H1 (cell line): Measurements from ENCODE around the gene UMPS. TPM values are rescaled to one million over a fixed set of nuclear protein-coding genes. Genes with fewer than 3 reads are reported as not detected.

Experiments
- CTCF ChIA-PET: fragments of 300-600 bp; sonication (Branson Sonifier 250); formaldehyde crosslinking; loops from one replicate; lab custom pipeline; 2021; ENCODE audit not compliant: partially characterized antibody; lab: Charles Lee
- POLR2A ChIA-PET: fragments of 300-600 bp; sonication (Branson Sonifier 250); formaldehyde crosslinking; loops from one replicate; lab custom pipeline; 2021; ENCODE audit warnings: inconsistent platforms; ENCODE audit not compliant: partially characterized antibody; lab: Charles Lee
- DNase-seq, 2 experiments: peaks; one replicate each; pipeline versions ENCODE4 v3.0.0 to v3.0.0-alpha.2; 2010 to 2022; ENCODE audit warnings: low spot score in 2 of 2, low read depth in 1 of 2, mixed read lengths in 1 of 2
- FAIRE-seq: peaks from 2 replicates; lab custom pipeline; 2011; peaks lifted over from hg19 to GRCh38; lab: Jason Lieb, UNC
- H2AFZ ChIP-seq: 2 replicates; pipeline ENCODE4 v1.8.1; 2012; ENCODE audit warnings: low read length, inconsistent platforms
- H2AK5ac ChIP-seq: 2 replicates; pipeline ENCODE4 v1.6.1; 2013; ENCODE audit warnings: low read depth, low read length
- H2BK120ac ChIP-seq: replicated peaks from 2 replicates; pipeline ENCODE3; 2013; ENCODE audit warnings: low read depth, low read length, inconsistent platforms
- H2BK12ac ChIP-seq: 2 replicates; pipeline ENCODE4 v1.6.1; 2013; ENCODE audit warnings: low read depth, low read length
- H2BK15ac ChIP-seq: 2 replicates; pipeline ENCODE4 v1.6.1; 2013; ENCODE audit warnings: low read length
- H2BK20ac ChIP-seq: 2 replicates; pipeline ENCODE4 v1.6.1; 2013; ENCODE audit warnings: low read length
- H2BK5ac ChIP-seq: 2 replicates; pipeline ENCODE4 v1.6.1; 2013; ENCODE audit warnings: low read depth, low read length
- H3K14ac ChIP-seq: 2 replicates; pipeline ENCODE4 v1.6.1; 2013; ENCODE audit warnings: inconsistent platforms; ENCODE audit not compliant: insufficient read length
- H3K18ac ChIP-seq: 2 replicates; pipeline ENCODE4 v1.6.1; 2013; ENCODE audit warnings: low read length; ENCODE audit errors: extremely low read depth
- H3K23ac ChIP-seq: 2 replicates; pipeline ENCODE4 v1.6.1; 2013; ENCODE audit warnings: inconsistent platforms; ENCODE audit not compliant: insufficient read length
- H3K23me2 ChIP-seq: 2 replicates; pipeline ENCODE4 v1.6.1; 2013; ENCODE audit warnings: low read depth, low read length
- H3K27ac ChIP-seq: 2 replicates; pipeline ENCODE4 v1.6.1; 2011; ENCODE audit warnings: low read depth, low read length, inconsistent platforms
- H3K27me3 ChIP-seq, 4 experiments: replicated peaks in 1 of 4; 1 replicate in 1 of 4; 2 replicates in 3 of 4; pipeline versions ENCODE4 v1.6.1 to v1.8.1; 2011 to 2013; ENCODE audit warnings: low read length in 3 of 4, mild to moderate bottlenecking in 3 of 4, inconsistent platforms in 2 of 4, mixed read lengths in 2 of 4, moderate library complexity in 1 of 4; ENCODE audit not compliant: control insufficient read depth in 3 of 4, insufficient read depth in 3 of 4; ENCODE audit errors: extremely low read depth in 1 of 4
- H3K36me3 ChIP-seq, 4 experiments: 2 replicates each; pipeline versions ENCODE4 v1.6.1 to v1.8.1; 2011 to 2013; ENCODE audit warnings: mild to moderate bottlenecking in 4 of 4, low read length in 3 of 4, moderate library complexity in 2 of 4, control low read depth in 1 of 4, inconsistent platforms in 1 of 4; ENCODE audit not compliant: insufficient read depth in 4 of 4, control insufficient read depth in 2 of 4
- H3K4ac ChIP-seq: replicated peaks from 2 replicates; pipeline ENCODE3; 2013; ENCODE audit warnings: low read length, low read depth, mixed read lengths, inconsistent platforms; ENCODE audit not compliant: insufficient read length
- H3K4me1 ChIP-seq, 4 experiments: replicated peaks in 1 of 4; 1 replicate in 1 of 4; 2 replicates in 3 of 4; pipeline versions ENCODE4 v1.6.1 to v1.8.1; 2011 to 2013; ENCODE audit warnings: low read length in 3 of 4, inconsistent platforms in 2 of 4, mixed read lengths in 1 of 4; ENCODE audit not compliant: insufficient read depth in 4 of 4, control insufficient read depth in 3 of 4
- H3K4me2 ChIP-seq, 2 experiments: 2 replicates each; pipeline versions ENCODE4 v1.6.1 to v1.8.1; 2011 to 2013; ENCODE audit warnings: low read depth in 2 of 2, low read length in 2 of 2, control low read depth in 1 of 2, inconsistent platforms in 1 of 2, mild to moderate bottlenecking in 1 of 2; ENCODE audit not compliant: insufficient read depth in 1 of 2
- H3K4me3 ChIP-seq, 4 experiments: fragments of 200-600, 300-600 bp in 1 of 4; sonication (generic), shearing (Covaris generic), sonication (Bioruptor Twin) in 1 of 4; 2 replicates each; pipeline versions ENCODE4 v1.5.1 to v1.8.1; 2011 to 2016; ENCODE audit warnings: low read length in 4 of 4, low read depth in 3 of 4, control low read depth in 2 of 4, inconsistent platforms in 2 of 4, mild to moderate bottlenecking in 2 of 4, mixed read lengths in 1 of 4, moderate library complexity in 1 of 4; ENCODE audit not compliant: insufficient read depth in 2 of 4; ENCODE audit errors: extremely low read depth in 1 of 4
- H3K56ac ChIP-seq: replicated peaks from 2 replicates; pipeline ENCODE3; 2013; ENCODE audit warnings: low read depth, mild to moderate bottlenecking, mixed read lengths, low read length, inconsistent platforms; ENCODE audit not compliant: insufficient read length
- H3K79me1 ChIP-seq: 2 replicates; pipeline ENCODE4 v1.6.1; 2013; ENCODE audit warnings: low read depth, low read length, control low read depth
- H3K79me2 ChIP-seq, 2 experiments: 2 replicates each; pipeline versions ENCODE4 v1.6.1 to v1.8.1; 2012 to 2013; ENCODE audit warnings: low read length in 2 of 2, mild to moderate bottlenecking in 2 of 2, inconsistent platforms in 1 of 2; ENCODE audit not compliant: insufficient read depth in 2 of 2, control insufficient read depth in 1 of 2
- H3K9ac ChIP-seq, 4 experiments: replicated peaks in 1 of 4; 1 replicate in 1 of 4; 2 replicates in 3 of 4; pipeline versions ENCODE4 v1.6.1 to v1.8.1; 2011 to 2013; ENCODE audit warnings: low read depth in 3 of 4, low read length in 3 of 4, control low read depth in 2 of 4, mild to moderate bottlenecking in 2 of 4, moderate library complexity in 2 of 4, inconsistent platforms in 1 of 4; ENCODE audit errors: extremely low read depth in 1 of 4
- H3K9me3 ChIP-seq, 2 experiments: 2 replicates each; pipeline versions ENCODE4 v1.6.1 to v1.8.1; 2012 to 2013; ENCODE audit warnings: mild to moderate bottlenecking in 2 of 2, moderate library complexity in 2 of 2, control low read depth in 1 of 2, inconsistent platforms in 1 of 2, low read depth in 1 of 2, low read length in 1 of 2, mixed read lengths in 1 of 2; ENCODE audit not compliant: insufficient read depth in 2 of 2
- H4K20me1 ChIP-seq, 2 experiments: replicated peaks in 1 of 2; 2 replicates each; pipeline versions ENCODE3 to v1.8.1; 2011 to 2013; ENCODE audit warnings: inconsistent platforms in 2 of 2, low read length in 2 of 2, mild to moderate bottlenecking in 1 of 2; ENCODE audit not compliant: insufficient read depth in 2 of 2, control insufficient read depth in 1 of 2
- H4K5ac ChIP-seq: 2 replicates; pipeline ENCODE4 v1.6.1; 2013; ENCODE audit warnings: low read length, low read depth, mixed read lengths, inconsistent platforms; ENCODE audit not compliant: insufficient read length
- H4K8ac ChIP-seq: 2 replicates; pipeline ENCODE4 v1.8.0; 2013; ENCODE audit warnings: mild to moderate bottlenecking, moderate library complexity, low read length, inconsistent platforms; ENCODE audit not compliant: insufficient read depth; ENCODE audit errors: extremely low read depth
- H4K91ac ChIP-seq: replicated peaks from 2 replicates; pipeline ENCODE3; 2013; ENCODE audit warnings: low read length, mixed read lengths, inconsistent platforms; ENCODE audit not compliant: insufficient read length
- CHD1 ChIP-seq: IDR thresholded peaks from 2 replicates; pipeline ENCODE4 v1.6.1; 2012; ENCODE audit warnings: low read depth, low read length, improper control_type of control experiment
- EGR1 ChIP-seq: IDR thresholded peaks from 2 replicates; pipeline ENCODE4 v1.6.1; 2011; ENCODE audit warnings: low read depth, low read length, borderline replicate concordance
- FOSL1 ChIP-seq: IDR thresholded peaks from 2 replicates; pipeline ENCODE4 v1.6.1; 2011; ENCODE audit warnings: mild to moderate bottlenecking, low read depth, low read length, moderate library complexity; ENCODE audit not compliant: insufficient read depth
- GTF2F1 ChIP-seq: IDR thresholded peaks from 2 replicates; pipeline ENCODE4 v1.6.1; 2012; ENCODE audit warnings: low read depth, low read length, improper control_type of control experiment, borderline replicate concordance
- HDAC6 ChIP-seq: IDR thresholded peaks from one replicate; pipeline ENCODE4 v1.7.1; 2012; ENCODE audit warnings: low read depth, mild to moderate bottlenecking, inconsistent platforms, low read length, moderate library complexity
- PHF8 ChIP-seq: fragments of 200-600 bp; sonication (generic); conservative IDR thresholded peaks from 2 replicates; pipeline ENCODE4 v1.7.1; 2012; ENCODE audit warnings: low read depth, mild to moderate bottlenecking, inconsistent platforms, low read length, moderate library complexity
- POLR2AphosphoS5 ChIP-seq: IDR thresholded peaks from 2 replicates; pipeline ENCODE4 v1.6.1; 2011; ENCODE audit warnings: low read depth, low read length
- SIRT6 ChIP-seq: IDR thresholded peaks from one replicate; pipeline ENCODE4 v1.7.1; 2012; ENCODE audit warnings: low read length, inconsistent platforms
- SP1 ChIP-seq: IDR thresholded peaks from 2 replicates; pipeline ENCODE4 v1.6.1; 2011; ENCODE audit warnings: low read depth, low read length
- SP4 ChIP-seq: IDR thresholded peaks from 2 replicates; pipeline ENCODE4 v1.6.1; 2012; ENCODE audit warnings: low read length, inconsistent platforms
- TCF12 ChIP-seq: IDR thresholded peaks from 2 replicates; pipeline ENCODE4 v1.6.1; 2011; ENCODE audit warnings: low read depth, mild to moderate bottlenecking, low read length
- YY1 ChIP-seq: IDR thresholded peaks from 2 replicates; pipeline ENCODE4 v1.6.1; 2011; ENCODE audit warnings: low read depth, mild to moderate bottlenecking, low read length
- WGBS, 2 experiments: shearing (Covaris generic) in 1 of 2; methylation state at CpG; one replicate each; pipeline versions ENCODE4 v1.1.6 to v1.1.7; 2013 to 2015; ENCODE audit warnings: low lambda C conversion rate in 2 of 2, mixed read lengths in 2 of 2, inconsistent platforms in 1 of 2, low coverage in 1 of 2, missing lambda C conversion rate in 1 of 2; ENCODE audit not compliant: insufficient replicate concordance in 2 of 2, insufficient coverage in 1 of 2, insufficient read length in 1 of 2; ENCODE audit errors: extremely low coverage in 1 of 2, missing lambda C conversion rate in 1 of 2; 5-methylcytosine and 5-hydroxymethylcytosine counted together
- polyA plus RNA-seq, 7 experiments: library from polyadenylated mRNA; depleted of rRNA in 3 of 7; stranded (reverse) in 5 of 7; unstranded in 2 of 7; fragments of >200 nt in 5 of 7; fragments of 200-250 nt in 2 of 7; gene quantifications; 1 replicate in 5 of 7; 2 replicates in 1 of 7; 4 replicates in 1 of 7; pipeline versions ENCODE4 v1.2.1 to v1.2.3, GENCODE V29; 2011 to 2013; ENCODE audit warnings: missing spikeins in 2 of 7, mixed read lengths in 2 of 7
- total RNA-seq: library from RNA; stranded (reverse); fragmentation: NEBNext Ultra II Directional; extraction: Animal tissue kit (Norgen Biotek cat#: 25700); gene quantifications from 2 replicates; pipeline ENCODE4 v1.2.1, GENCODE V29; 2021
- TF ChIP-seq, protein P1 (sequence below): IDR thresholded peaks from 2 replicates; pipeline ENCODE4 v1.6.1; 2012; ENCODE audit warnings: low read length, inconsistent platforms

The UMPS gene
- total and polyA plus RNA-seq, 2 of the 8 experiments (the other 6 are each of a cell fraction or from before 2014, with no cell fraction given), result 32.8 to 59.0 TPM

GRCh38 chr3:124765197-124765840 is 35.1 kb downstream of the UMPS start:
- no peaks in the 10 kb centered on the region for H3K23me2 ChIP-seq
- H2BK20ac ChIP-seq, result no peak overlapping the region
- H3K14ac ChIP-seq, result no peak overlapping the region
- H3K27ac ChIP-seq, result no peak overlapping the region
- CTCF ChIA-PET, result interaction anchor here (11.6 kb wide), 1 partner anchor 140 kb away, joined by 173 read pairs; no protein-coding TSS in a partner anchor
- H4K5ac ChIP-seq, result no peak overlapping the region
- no peaks in the 10 kb centered on the region for H3K79me1 ChIP-seq
- H2AK5ac ChIP-seq, result no peak overlapping the region
- POLR2A ChIA-PET, result no interaction called here
- no peaks in the 10 kb centered on the region; a peak in 1 of 7 replicates for H3K4me1 ChIP-seq
- H4K20me1 ChIP-seq, result peaks cover 1 to 2% of the 10 kb centered on the region in 2 experiments
- H2AFZ ChIP-seq, result no peak overlapping the region
- no peak overlapping the region for H2BK12ac ChIP-seq
- H3K36me3 ChIP-seq, result peaks cover 11 to 34% (median 30%) of the 10 kb centered on the region in 4 experiments; a peak in 7 of 8 replicates
- no peak overlapping the region for H2BK15ac ChIP-seq
- H3K56ac ChIP-seq, result no peak overlapping the region
- H3K4me3 ChIP-seq, result no peak overlapping the region
- FAIRE-seq (no peak), DNase-seq (no peak)
- H3K27me3 ChIP-seq, result no peaks in the 10 kb centered on the region; a peak in 1 of 7 replicates
- H3K9ac ChIP-seq, result no peak overlapping the region
- no peak overlapping the region; the same call in 1 of the 2 replicates for H2BK5ac ChIP-seq
- H3K9me3 ChIP-seq, result no peaks in the 10 kb centered on the region
- no peaks in the 10 kb centered on the region for H3K79me2 ChIP-seq
- H3K18ac ChIP-seq, result no peak overlapping the region
- H4K8ac ChIP-seq, result no peak overlapping the region
- 82% methylated on average over 5 of the region's 5 CpGs; no CpG with 5 or more reads in 1 of the 2 experiments for WGBS, 2 experiments
- H3K4ac ChIP-seq, result no peak overlapping the region
- no peak overlapping the region for H3K23ac ChIP-seq
- no peak overlapping the region for H4K91ac ChIP-seq
- no peak overlapping the region for H2BK120ac ChIP-seq
- H3K4me2 ChIP-seq, result no peak overlapping the region
- TF ChIP-seq SIRT6, result no peak
- TF ChIP-seq SP1, result no peak
- TF ChIP-seq SP4, result no peak
- TF ChIP-seq GTF2F1, result no peak
- no peak for TF ChIP-seq EGR1
- TF ChIP-seq POLR2AphosphoS5, result no peak
- no peak for TF ChIP-seq PHF8
- TF ChIP-seq, protein P1, sequence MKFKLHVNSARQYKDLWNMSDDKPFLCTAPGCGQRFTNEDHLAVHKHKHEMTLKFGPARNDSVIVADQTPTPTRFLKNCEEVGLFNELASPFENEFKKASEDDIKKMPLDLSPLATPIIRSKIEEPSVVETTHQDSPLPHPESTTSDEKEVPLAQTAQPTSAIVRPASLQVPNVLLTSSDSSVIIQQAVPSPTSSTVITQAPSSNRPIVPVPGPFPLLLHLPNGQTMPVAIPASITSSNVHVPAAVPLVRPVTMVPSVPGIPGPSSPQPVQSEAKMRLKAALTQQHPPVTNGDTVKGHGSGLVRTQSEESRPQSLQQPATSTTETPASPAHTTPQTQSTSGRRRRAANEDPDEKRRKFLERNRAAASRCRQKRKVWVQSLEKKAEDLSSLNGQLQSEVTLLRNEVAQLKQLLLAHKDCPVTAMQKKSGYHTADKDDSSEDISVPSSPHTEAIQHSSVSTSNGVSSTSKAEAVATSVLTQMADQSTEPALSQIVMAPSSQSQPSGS, result no peak
- TF ChIP-seq FOSL1, result no peak
- no peak for TF ChIP-seq HDAC6
- no peak for TF ChIP-seq YY1
- no peak for TF ChIP-seq CHD1
- TF ChIP-seq TCF12, result no peak
